Measurements from ENCODE around the gene ACOT7. TPM values are rescaled to one million over a fixed set of nuclear protein-coding genes. Genes with fewer than 3 reads are reported as not detected.

The ACOT7 gene
- total RNA-seq, 1 experiment from 2014 or later = 33.9 TPM

GRCh38 chr1:6343506-6344405 is 49.8 kb downstream of the ACOT7 start:
- peak; percentile 96 for DNase-seq (ENCODE audit: low spot score)

DNA sequence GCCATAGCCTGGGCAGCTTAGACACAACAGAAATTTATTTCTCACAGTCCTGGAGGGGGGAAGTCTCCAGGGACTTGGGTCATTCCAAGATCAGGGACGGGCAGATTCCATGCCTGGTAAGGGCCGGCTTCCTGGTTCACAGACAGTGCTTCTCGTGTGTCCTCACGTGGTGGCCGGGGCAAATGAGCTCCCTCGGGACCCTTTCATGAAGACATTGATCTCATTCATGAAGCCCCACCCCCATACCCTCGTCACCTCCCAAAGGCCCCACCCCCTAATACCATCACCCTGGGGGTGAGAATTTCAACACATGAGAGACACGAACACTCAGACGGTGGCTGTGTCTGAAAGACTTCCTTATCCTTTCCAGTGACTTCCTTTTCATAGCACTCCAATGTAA is 51.5 kb downstream of the ACOT7 start:
- no peak for DNase-seq (ENCODE audit: low spot score)

GRCh38 chr1:6338695-6339094 is 54.9 kb downstream of the ACOT7 start:
- no peak for DNase-seq (ENCODE audit: low spot score)

GRCh38 chr1:6336776-6337622 is 56.6 kb downstream of the ACOT7 start:
- no peak for DNase-seq (ENCODE audit: low spot score)

DNA sequence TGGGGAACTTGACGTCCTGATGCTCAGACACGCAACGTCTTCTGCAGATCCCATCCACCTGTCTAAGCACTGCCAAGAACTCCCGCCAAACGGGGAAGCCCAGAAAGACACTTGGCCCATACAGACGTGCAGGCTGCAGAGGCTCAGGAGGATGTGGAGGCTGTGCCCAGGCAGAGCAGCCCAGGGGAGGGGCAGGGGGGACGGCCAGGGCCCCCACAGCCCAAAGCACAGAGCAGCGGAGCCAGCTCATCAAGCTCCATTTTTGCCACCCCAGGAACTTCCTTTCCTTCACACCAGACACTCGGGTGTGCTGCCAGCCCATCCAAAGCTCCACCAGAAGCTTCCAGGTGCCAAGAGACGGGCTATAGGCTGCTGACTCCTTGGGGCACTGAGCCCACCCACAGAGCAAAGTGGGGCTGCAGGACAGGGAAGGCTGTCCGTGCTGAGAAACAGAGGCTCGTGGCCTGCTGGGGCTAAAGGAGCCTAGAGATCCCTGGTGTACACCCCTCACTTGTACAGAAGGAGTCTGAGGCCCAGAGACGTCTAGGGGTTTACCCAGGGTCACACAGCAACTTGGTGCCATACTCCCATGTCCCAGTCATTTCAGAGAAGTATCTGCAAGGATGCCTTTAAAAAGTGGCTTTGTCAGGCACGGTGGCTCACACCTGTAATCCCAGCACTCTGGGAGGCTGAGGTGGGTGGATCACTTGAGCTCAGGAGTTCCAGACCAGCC is 59.1 kb downstream of the ACOT7 start:
- no peak for DNase-seq (ENCODE audit: low spot score)

DNA sequence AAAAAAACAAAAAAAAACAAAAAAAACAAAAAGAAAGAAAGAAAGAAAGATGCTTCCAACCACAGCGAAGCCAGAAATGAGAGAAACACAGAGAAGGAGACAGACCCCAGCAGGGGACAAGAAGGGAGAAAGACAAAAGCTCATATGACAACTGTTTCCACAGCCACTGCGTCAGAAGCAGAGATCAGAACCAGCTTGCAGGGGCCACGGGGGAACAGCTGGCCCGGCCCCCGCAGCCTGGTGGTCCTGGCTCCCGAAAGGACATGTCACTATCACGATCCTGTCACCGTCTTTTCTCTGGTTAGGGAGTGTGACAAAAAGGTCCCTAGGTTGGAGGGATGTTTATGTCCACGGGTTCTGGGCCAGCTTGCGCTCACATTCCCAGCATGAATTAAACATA is 60.7 kb downstream of the ACOT7 start:
- DNase-seq (ENCODE audit: low spot score) = no peak

DNA sequence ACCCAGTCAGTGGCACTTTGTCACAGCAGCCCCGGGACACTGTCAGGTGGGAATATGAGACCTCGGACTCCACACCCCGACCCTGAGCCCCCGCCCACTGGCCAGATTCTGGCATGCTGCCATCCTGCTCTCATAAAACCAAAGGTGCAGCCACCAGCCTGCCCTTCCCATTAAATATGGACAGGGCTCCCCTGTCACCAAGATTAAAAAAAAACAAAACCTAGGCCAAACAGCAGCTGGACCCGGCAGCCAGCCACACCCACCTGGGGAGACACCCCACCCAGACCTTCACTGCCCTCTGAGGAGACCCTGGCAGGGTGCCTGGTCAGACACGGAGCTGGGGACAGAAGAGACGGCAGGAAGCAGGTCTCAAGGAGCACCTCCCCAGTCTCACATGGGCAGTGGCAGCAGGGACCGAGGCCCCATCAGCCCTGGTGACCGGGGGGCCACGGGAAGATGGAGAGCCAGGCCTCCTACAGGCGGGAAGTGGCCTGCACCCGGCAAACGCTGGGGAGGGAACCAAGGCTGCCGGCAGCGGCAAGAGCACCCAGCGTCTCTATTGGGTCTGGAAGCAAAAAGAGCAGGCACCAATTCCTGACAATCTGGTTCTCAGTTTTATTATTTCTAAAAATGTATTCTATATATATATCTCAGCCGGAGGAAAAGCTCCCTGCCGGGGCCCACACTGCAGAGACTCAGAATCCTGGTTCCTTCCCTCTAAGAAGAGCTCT is 61.9 kb downstream of the ACOT7 start:
- peak; percentile 24 for DNase-seq (ENCODE audit: low spot score)

DNA sequence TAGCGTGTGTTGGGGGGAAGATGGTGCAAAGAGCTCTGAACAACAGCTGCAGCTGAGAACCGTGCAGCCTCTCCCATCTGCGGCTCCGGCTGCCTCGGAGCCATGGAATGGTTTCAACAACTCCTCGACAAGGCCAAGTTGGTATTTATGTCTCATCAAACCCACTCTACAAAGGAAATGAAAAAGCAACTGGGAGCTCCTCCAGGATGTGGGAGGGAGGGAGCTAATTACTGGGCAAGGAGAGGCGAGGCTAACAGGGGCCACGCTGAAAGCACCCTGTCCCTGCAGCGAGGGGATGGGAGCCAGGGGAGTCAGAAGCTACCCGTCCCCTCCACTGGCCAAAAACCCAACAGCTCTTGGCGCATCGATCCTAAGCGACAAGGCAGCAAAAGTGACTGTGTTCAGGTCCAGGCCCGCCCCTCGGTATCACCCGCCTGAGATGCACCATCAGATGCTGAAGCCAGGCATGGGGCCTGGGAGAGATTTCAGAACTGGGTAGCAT is 63.1 kb downstream of the ACOT7 start:
- DNase-seq (ENCODE audit: low spot score) = no peak

GRCh38 chr1:6329851-6330250 is 63.7 kb downstream of the ACOT7 start:
- DNase-seq (ENCODE audit: low spot score) = no peak

- DNase-seq (ENCODE audit: low spot score) = no peak
These were observed 64.2 kb downstream of the ACOT7 start for GRCh38 chr1:6329396-6329795.

- DNase-seq (ENCODE audit: low spot score) = no peak
These were observed 64.9 kb downstream of the ACOT7 start for GRCh38 chr1:6328696-6329095.

DNA sequence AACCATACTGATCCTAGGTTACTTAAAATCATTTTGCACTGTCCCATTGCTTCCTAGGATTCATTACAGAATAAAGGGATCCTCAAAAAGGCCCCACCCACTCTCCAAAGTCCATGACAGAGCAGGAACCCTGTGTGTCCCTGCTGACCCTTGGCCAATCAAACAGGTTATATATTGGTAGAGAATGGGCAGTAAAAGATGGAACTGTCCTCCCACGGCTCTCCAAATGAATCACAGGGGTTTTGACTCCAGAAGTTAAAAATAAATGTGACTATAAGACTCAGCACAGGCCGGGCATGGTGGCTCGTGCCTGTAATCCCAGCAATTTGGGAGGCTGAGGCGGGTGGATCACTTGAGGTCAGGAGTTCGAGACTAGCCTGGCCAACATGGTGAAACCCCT is 65.5 kb downstream of the ACOT7 start:
- DNase-seq (ENCODE audit: low spot score) = no peak

GRCh38 chr1:6325482-6325881 is 68.1 kb downstream of the ACOT7 start:
- no peak for DNase-seq (ENCODE audit: low spot score)

DNA sequence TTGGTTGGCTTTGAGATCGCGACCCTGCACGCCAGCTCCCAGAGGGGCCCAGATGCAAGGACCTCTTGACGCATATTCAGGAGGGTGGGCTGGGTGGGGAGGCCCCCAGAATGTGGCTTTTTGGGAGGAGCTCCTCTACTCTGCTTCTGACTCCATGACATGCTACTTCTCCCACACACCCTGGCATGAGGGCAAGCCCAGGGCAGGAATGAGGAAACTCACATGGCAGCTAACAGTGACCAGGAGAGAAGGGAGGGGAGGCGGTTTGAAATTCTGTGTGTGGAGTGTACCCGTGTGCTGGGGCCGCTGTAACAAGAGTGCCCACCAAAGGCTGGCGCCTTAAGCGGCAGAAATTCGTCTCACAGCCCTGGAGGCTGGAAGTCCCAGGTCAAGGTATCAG is 71.4 kb downstream of the ACOT7 start:
- peak; percentile 6 for DNase-seq (ENCODE audit: low spot score)

- no peak for DNase-seq (ENCODE audit: low spot score)
These were observed 72.4 kb downstream of the ACOT7 start for GRCh38 chr1:6321205-6321604.

- no peak for DNase-seq (ENCODE audit: low spot score)
These were observed 76.3 kb downstream of the ACOT7 start for GRCh38 chr1:6317098-6317760.

DNA sequence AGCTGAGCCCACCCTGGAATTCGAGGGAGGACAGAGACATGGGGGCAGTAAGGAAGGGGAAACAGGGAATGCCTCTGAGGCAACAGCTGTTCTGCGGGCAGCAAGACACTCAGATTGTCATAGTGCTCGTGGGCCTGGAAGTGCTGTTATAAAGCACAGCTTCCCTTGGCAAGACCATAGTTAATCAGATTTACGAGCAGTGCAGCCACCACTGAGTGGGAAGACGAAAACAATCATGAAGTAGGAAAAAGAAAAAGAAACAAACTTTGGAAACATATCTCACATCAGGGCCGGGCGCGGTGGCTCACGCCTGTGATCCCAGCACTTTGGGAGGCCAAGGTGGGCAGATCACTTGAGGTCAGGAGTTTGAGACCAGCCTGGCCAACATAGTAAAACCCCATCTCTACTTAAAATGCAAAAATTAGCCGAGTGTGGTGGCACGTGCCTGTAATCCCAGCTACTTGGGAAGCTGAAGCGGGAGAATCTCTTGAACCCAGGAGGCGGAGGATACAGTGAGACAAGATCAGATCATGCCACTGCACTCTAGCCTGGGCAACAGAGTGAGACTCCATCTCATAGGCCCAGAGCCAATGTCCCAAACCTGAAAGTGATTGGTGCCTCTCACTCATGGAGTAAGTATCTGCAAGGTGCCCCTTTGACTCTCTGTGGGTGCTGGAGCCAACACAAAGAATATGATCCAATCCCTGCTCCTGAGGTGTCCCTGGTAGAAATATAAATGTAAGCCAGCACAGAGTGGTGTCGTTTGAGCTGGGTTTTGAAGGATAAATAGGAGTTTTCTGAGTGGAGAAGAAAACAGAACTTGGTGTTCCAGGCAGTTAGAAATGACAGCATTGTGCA is 77.1 kb downstream of the ACOT7 start:
- no peak for DNase-seq (ENCODE audit: low spot score)

DNA sequence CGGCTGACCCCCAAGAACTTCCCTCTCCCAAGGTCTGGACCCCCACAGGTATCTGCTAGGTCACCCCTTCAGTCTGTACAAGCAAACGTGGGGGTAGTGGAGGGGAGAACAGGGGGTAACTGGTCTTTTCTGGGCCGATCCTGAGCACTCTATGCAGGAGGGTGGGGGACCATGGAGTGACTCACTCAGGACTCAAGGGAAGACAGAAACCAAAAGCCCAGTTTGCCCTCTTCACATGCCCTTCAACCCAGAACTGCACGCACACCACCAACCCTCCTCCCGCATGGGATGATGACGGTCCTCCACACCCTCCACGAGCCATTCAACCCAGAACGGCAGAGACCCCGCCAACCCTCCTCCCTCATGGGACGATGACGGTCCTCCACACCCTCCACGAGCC is 79.1 kb downstream of the ACOT7 start:
- no peak for DNase-seq (ENCODE audit: low spot score)

GRCh38 chr1:6313393-6314200 is 80.0 kb downstream of the ACOT7 start:
- DNase-seq (ENCODE audit: low spot score) = no peak

Data from HT-29 (cell line).